Measurements from ENCODE around the gene ZDHHC8. TPM values are rescaled to one million over a fixed set of nuclear protein-coding genes. Genes with fewer than 3 reads are reported as not detected.

ZDHHC8 gene
- total RNA-seq, 1 experiment from 2014 or later, result 51.7 TPM

DNA sequence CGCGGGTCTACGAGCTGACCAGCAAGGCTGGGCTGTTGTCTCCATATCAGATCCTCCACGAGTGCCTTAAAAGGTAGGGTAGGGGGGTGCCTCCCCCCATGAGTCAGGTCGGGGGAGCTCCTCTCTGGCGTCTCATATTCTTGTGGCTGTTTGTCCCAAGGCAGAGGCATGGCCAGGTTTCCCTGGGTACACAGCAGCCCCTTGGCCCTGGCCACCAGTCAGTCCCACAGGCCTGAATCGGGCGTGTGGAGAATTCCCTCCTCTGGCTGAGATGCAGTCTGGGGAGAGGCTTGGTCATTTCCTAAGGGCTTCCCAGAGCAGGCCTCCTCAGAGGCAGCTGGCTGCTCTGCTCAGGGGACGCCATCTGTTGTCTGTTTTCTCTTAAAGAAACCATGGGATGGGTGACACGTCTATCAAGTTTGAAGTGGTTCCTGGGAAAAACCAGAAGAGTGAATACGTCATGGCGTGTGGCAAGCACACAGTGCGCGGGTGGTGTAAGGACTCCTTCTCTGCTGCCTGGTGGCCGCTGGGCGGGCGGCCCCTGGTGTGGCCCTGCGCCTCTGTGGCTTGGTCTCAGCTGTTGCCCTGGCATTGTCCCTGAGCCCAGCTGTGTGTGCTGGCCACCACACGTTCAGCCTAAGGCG is 25.3 kb upstream of the ZDHHC8 start:
- no peak overlapping the region for H2AK5ac ChIP-seq (ENCODE audit: insufficient read length, low read length)
- H4K8ac ChIP-seq (replicated peaks; ENCODE audit: insufficient read length, low read depth, low read length), result no peak overlapping the region
- no peak overlapping the region for H3K18ac ChIP-seq (ENCODE audit: insufficient read length, low read depth, low read length)
- H3K9me3 ChIP-seq (ENCODE audit: control insufficient read depth, low read depth, low read length), result no peaks in the 10 kb centered on the region
- no peak overlapping the region for H2BK5ac ChIP-seq (ENCODE audit: insufficient read length, low read length)
- TF ChIP-seq, protein P1, sequence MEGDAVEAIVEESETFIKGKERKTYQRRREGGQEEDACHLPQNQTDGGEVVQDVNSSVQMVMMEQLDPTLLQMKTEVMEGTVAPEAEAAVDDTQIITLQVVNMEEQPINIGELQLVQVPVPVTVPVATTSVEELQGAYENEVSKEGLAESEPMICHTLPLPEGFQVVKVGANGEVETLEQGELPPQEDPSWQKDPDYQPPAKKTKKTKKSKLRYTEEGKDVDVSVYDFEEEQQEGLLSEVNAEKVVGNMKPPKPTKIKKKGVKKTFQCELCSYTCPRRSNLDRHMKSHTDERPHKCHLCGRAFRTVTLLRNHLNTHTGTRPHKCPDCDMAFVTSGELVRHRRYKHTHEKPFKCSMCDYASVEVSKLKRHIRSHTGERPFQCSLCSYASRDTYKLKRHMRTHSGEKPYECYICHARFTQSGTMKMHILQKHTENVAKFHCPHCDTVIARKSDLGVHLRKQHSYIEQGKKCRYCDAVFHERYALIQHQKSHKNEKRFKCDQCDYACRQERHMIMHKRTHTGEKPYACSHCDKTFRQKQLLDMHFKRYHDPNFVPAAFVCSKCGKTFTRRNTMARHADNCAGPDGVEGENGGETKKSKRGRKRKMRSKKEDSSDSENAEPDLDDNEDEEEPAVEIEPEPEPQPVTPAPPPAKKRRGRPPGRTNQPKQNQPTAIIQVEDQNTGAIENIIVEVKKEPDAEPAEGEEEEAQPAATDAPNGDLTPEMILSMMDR (conservative IDR thresholded peaks at IDR 0.05), result no peak
- H3K79me2 ChIP-seq (ENCODE audit: insufficient read depth, low read length), result 0 out of 2 replicates have a peak, but pooled peaks cover 2% of the 10 kb centered on the region
- no peak overlapping the region for H3K4ac ChIP-seq (ENCODE audit: low read depth, low read length)
- H4K91ac ChIP-seq (ENCODE audit: insufficient read length, low read depth, low read length), result no peak overlapping the region
- Mint-ChIP-seq H3K9me3 (no peaks in the 10 kb centered on the region), H3K4me3 (no peak overlapping the region), H3K27me3 (ENCODE audit: low read depth) (no peaks in the 10 kb centered on the region; the same call in 1 of the 2 replicates), H3K4me1 (no peaks in the 10 kb centered on the region; a peak in 2 of 4 replicates), H3K27ac (no peak overlapping the region), H3K36me3 (ENCODE audit: insufficient read depth in 1 of 3, low read depth in 3 of 3) (peaks cover 30 to 92% (median 81%) of the 10 kb centered on the region in 3 experiments; a peak in 6 of 7 replicates)
- no peaks in the 10 kb centered on the region; the same call in 1 of the 2 replicates for H3K27me3 ChIP-seq (ENCODE audit: insufficient read depth, low read length)
- H3T11ph ChIP-seq (ENCODE audit: low read length), result no peak overlapping the region
- no peak overlapping the region for H2AFZ ChIP-seq (ENCODE audit: low read length)
- no peak overlapping the region for H3K23ac ChIP-seq (ENCODE audit: insufficient read length, low read depth, low read length)
- H3K4me2 ChIP-seq (ENCODE audit: insufficient read depth, insufficient read length, low read length), result no peak overlapping the region
- no peak for DNase-seq
- H2BK12ac ChIP-seq (ENCODE audit: insufficient read length, low read depth, low read length), result no peak overlapping the region
- H3K23me2 ChIP-seq (ENCODE audit: insufficient read length, low read depth, low read length, poor library complexity, severe bottlenecking), result no peaks in the 10 kb centered on the region
- no peak overlapping the region for H3K56ac ChIP-seq (ENCODE audit: insufficient read length, low read depth, low read length)
- H2BK120ac ChIP-seq (ENCODE audit: low read depth, low read length, poor library complexity, severe bottlenecking), result no peak overlapping the region
- WGBS (ENCODE audit: extremely low coverage, insufficient read length, low lambda C conversion rate), result no CpG with 5 or more reads among the region's 20 CpGs
- no peaks in the 10 kb centered on the region for H4K20me1 ChIP-seq (ENCODE audit: control insufficient read depth, insufficient read depth, insufficient read length)
- no peaks in the 10 kb centered on the region for H3K4me1 ChIP-seq (ENCODE audit: insufficient read depth, low read length)
- H2BK20ac ChIP-seq (ENCODE audit: low read depth, low read length, poor library complexity, severe bottlenecking), result no peak overlapping the region
- no peak overlapping the region for H4K5ac ChIP-seq (ENCODE audit: insufficient read length, low read depth, low read length)
- H2BK15ac ChIP-seq (ENCODE audit: low read depth, low read length), result no peak overlapping the region
- no peak overlapping the region; the same call in 1 of the 2 replicates for H3K14ac ChIP-seq (ENCODE audit: insufficient read depth, low read length)
- H3K9ac ChIP-seq (ENCODE audit: extremely low read depth, insufficient read length, low read length), result no peak overlapping the region
- H3K27ac ChIP-seq (ENCODE audit: insufficient read length, low read depth, low read length), result no peak overlapping the region
- H3K79me1 ChIP-seq (ENCODE audit: insufficient read depth, low read depth, low read length, poor library complexity, severe bottlenecking), result no peaks in the 10 kb centered on the region
